ENCODE measurements around the gene STIMATE.

- TF ChIP-seq GATA3 (IDR thresholded peaks at IDR 0.05; ENCODE audit: low read depth, low read length) (no peak), GATA2 (IDR thresholded peaks at IDR 0.05; ENCODE audit: low read depth, low read length) (no peak)
Observed at GRCh38 chr3:52838561-52839267, 58.6 kb downstream of the STIMATE start.
